Panc1 (cell line): ENCODE measurements around the gene GCNA.

Experiments
- POLR2AphosphoS5 ChIP-seq: IDR thresholded peaks from 2 replicates; pipeline ENCODE4 v1.6.1; 2012; ENCODE audit warnings: mild to moderate bottlenecking, low read depth, low read length, moderate library complexity
- SIN3A ChIP-seq: IDR thresholded peaks from 2 replicates; pipeline ENCODE4 v1.6.1; 2012; ENCODE audit warnings: low read depth, mild to moderate bottlenecking, low read length, moderate library complexity, borderline replicate concordance; ENCODE audit not compliant: insufficient read depth
- TF ChIP-seq, protein P1 (sequence below): fragments of 450-650 bp; IDR thresholded peaks from 2 replicates; pipeline ENCODE4 v1.5.1; 2017; ENCODE audit warnings: mild to moderate bottlenecking
- TF ChIP-seq, protein P2 (sequence below), 2 experiments: IDR thresholded peaks; 2 replicates each; pipeline ENCODE4 v1.6.1; 2011 to 2012; ENCODE audit warnings: low read depth in 2 of 2, control low read depth in 1 of 2, low read length in 1 of 2, mild to moderate bottlenecking in 1 of 2, moderate library complexity in 1 of 2; ENCODE audit not compliant: insufficient read depth in 1 of 2

DNA sequence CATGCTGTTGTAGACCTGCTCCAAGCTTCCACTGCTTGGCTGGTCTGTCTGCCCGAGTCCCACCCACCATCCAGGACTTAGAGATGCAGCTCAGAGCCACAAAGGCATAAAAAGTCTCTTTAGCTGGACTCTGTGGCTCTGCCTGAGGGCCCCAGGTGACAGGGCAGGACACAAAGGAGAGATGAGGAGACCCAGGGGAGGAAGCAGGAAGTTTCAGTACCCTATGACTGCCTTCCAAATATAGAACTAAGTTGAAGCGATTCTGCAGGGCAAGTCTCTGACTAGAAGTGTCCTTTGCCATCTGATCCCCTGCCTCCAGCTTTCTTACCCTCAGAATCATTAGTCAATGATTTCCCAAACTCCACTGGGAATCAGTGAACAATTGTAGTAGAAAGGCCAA, 51.2 kb downstream of the GCNA start:
- TF ChIP-seq, protein P1, sequence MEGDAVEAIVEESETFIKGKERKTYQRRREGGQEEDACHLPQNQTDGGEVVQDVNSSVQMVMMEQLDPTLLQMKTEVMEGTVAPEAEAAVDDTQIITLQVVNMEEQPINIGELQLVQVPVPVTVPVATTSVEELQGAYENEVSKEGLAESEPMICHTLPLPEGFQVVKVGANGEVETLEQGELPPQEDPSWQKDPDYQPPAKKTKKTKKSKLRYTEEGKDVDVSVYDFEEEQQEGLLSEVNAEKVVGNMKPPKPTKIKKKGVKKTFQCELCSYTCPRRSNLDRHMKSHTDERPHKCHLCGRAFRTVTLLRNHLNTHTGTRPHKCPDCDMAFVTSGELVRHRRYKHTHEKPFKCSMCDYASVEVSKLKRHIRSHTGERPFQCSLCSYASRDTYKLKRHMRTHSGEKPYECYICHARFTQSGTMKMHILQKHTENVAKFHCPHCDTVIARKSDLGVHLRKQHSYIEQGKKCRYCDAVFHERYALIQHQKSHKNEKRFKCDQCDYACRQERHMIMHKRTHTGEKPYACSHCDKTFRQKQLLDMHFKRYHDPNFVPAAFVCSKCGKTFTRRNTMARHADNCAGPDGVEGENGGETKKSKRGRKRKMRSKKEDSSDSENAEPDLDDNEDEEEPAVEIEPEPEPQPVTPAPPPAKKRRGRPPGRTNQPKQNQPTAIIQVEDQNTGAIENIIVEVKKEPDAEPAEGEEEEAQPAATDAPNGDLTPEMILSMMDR = no peak
- TF ChIP-seq POLR2AphosphoS5 = no peak
- TF ChIP-seq, protein P2, sequence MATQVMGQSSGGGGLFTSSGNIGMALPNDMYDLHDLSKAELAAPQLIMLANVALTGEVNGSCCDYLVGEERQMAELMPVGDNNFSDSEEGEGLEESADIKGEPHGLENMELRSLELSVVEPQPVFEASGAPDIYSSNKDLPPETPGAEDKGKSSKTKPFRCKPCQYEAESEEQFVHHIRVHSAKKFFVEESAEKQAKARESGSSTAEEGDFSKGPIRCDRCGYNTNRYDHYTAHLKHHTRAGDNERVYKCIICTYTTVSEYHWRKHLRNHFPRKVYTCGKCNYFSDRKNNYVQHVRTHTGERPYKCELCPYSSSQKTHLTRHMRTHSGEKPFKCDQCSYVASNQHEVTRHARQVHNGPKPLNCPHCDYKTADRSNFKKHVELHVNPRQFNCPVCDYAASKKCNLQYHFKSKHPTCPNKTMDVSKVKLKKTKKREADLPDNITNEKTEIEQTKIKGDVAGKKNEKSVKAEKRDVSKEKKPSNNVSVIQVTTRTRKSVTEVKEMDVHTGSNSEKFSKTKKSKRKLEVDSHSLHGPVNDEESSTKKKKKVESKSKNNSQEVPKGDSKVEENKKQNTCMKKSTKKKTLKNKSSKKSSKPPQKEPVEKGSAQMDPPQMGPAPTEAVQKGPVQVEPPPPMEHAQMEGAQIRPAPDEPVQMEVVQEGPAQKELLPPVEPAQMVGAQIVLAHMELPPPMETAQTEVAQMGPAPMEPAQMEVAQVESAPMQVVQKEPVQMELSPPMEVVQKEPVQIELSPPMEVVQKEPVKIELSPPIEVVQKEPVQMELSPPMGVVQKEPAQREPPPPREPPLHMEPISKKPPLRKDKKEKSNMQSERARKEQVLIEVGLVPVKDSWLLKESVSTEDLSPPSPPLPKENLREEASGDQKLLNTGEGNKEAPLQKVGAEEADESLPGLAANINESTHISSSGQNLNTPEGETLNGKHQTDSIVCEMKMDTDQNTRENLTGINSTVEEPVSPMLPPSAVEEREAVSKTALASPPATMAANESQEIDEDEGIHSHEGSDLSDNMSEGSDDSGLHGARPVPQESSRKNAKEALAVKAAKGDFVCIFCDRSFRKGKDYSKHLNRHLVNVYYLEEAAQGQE (IDR thresholded peaks at IDR 0.05; ENCODE audit: insufficient read depth in 1 of 2, low read depth in 2 of 2, low read length in 1 of 2) = no peak
- no peak for TF ChIP-seq SIN3A
